Keratinocyte (primary cell): Measurements from ENCODE around the gene UTP3. TPM values are rescaled to one million over a fixed set of nuclear protein-coding genes. Genes with fewer than 3 reads are reported as not detected.

Experiments
- DNase-seq: peaks from one replicate; pipeline ENCODE4 v3.0.0-alpha.2; 2011; ENCODE audit warnings: low read depth, missing footprints, low spot score
- FAIRE-seq: peaks from 2 replicates; lab custom pipeline; 2011; peaks lifted over from hg19 to GRCh38; lab: Jason Lieb, UNC
- H2AFZ ChIP-seq: 2 replicates; pipeline ENCODE4 v1.6.0; 2012; ENCODE audit warnings: low read length, control low read depth, inconsistent platforms; ENCODE audit not compliant: control insufficient read depth
- H3K27ac ChIP-seq: 2 replicates; pipeline ENCODE4 v1.5.1; 2011; ENCODE audit warnings: low read length; ENCODE audit not compliant: control insufficient read depth, insufficient read depth
- H3K27me3 ChIP-seq: 3 replicates; pipeline ENCODE4 v1.6.0; 2011; ENCODE audit warnings: low read length; ENCODE audit not compliant: control insufficient read depth, insufficient read depth; ENCODE audit errors: extremely low read depth
- H3K36me3 ChIP-seq, 2 experiments: 2 replicates in 1 of 2; 3 replicates in 1 of 2; pipeline ENCODE4 v1.5.1; 2011; ENCODE audit warnings: low read length in 2 of 2, mild to moderate bottlenecking in 1 of 2; ENCODE audit not compliant: control insufficient read depth in 2 of 2, insufficient read depth in 2 of 2; ENCODE audit errors: extremely low read depth in 1 of 2
- H3K4me1 ChIP-seq: 3 replicates; pipeline ENCODE4 v1.5.1; 2011; ENCODE audit warnings: low read length; ENCODE audit not compliant: control insufficient read depth, insufficient read depth; ENCODE audit errors: extremely low read depth
- H3K4me2 ChIP-seq: 3 replicates; pipeline ENCODE4 v1.6.0; 2011; ENCODE audit warnings: low read depth, low read length; ENCODE audit not compliant: control insufficient read depth, insufficient read depth; ENCODE audit errors: extremely low read depth
- H3K4me3 ChIP-seq, 3 experiments: fragments of 200-600 bp in 1 of 3; sonication (generic) in 1 of 3; 2 replicates in 2 of 3; 3 replicates in 1 of 3; pipeline ENCODE4 v1.5.1; 2011 to 2016; ENCODE audit warnings: low read length in 3 of 3, mild to moderate bottlenecking in 3 of 3, control low read depth in 2 of 3, inconsistent platforms in 1 of 3, low read depth in 1 of 3, mixed read lengths in 1 of 3, mixed run types in 1 of 3, moderate library complexity in 1 of 3; ENCODE audit not compliant: control insufficient read depth in 2 of 3, insufficient read depth in 2 of 3; ENCODE audit errors: extremely low read depth in 1 of 3
- H3K79me2 ChIP-seq: 2 replicates; pipeline ENCODE4 v1.6.0; 2012; ENCODE audit warnings: low read length; ENCODE audit not compliant: control insufficient read depth, insufficient read depth
- H3K9ac ChIP-seq: 3 replicates; pipeline ENCODE4 v1.6.0; 2011; ENCODE audit warnings: low read length; ENCODE audit not compliant: control insufficient read depth, insufficient read depth; ENCODE audit errors: extremely low read depth
- H3K9me1 ChIP-seq: 3 replicates; pipeline ENCODE4 v1.6.0; 2011; ENCODE audit warnings: low read length; ENCODE audit not compliant: control insufficient read depth, insufficient read depth; ENCODE audit errors: extremely low read depth
- H3K9me3 ChIP-seq: 2 replicates; pipeline ENCODE4 v1.5.1; 2012; ENCODE audit warnings: low read depth, low read length; ENCODE audit not compliant: control insufficient read depth
- H4K20me1 ChIP-seq: 3 replicates; pipeline ENCODE4 v1.6.0; 2011; ENCODE audit warnings: low read length; ENCODE audit not compliant: control insufficient read depth, insufficient read depth; ENCODE audit errors: extremely low read depth
- CTCF ChIP-seq, 3 experiments: IDR thresholded peaks in 1 of 3; conservative IDR thresholded peaks in 1 of 3; optimal IDR thresholded peaks in 1 of 3; 2 replicates in 2 of 3; 3 replicates in 1 of 3; pipeline versions ENCODE3 to v1.5.1; 2011; ENCODE audit warnings: low read length in 3 of 3, mild to moderate bottlenecking in 3 of 3, moderate library complexity in 2 of 3, control low read depth in 1 of 3, inconsistent platforms in 1 of 3; ENCODE audit not compliant: insufficient read depth in 2 of 3; ENCODE audit errors: extremely low read depth in 1 of 3
- EZH2 ChIP-seq: IDR thresholded peaks from one replicate; pipeline ENCODE4 v1.6.1; 2012; ENCODE audit warnings: inconsistent platforms, mild to moderate bottlenecking, low read length, moderate library complexity
- dilution Hi-C: fragments of 300-500 bp; cut with MboI; formaldehyde crosslinking; loops from one replicate; pipeline ENCODE4 v1.7.0; 2020; ENCODE audit warnings: low sequenced_read_pairs; ENCODE audit not compliant: extremely low pct_ligation_motif_present
- polyA plus RNA-seq, 5 experiments: library from polyadenylated mRNA; depleted of rRNA in 3 of 5; stranded (reverse) in 3 of 5; stranded (forward) in 1 of 5; unstranded in 1 of 5; fragments of >200 nt; gene quantifications; 1 replicate in 1 of 5; 2 replicates in 3 of 5; 3 replicates in 1 of 5; pipeline versions ENCODE4 v1.2.1 to v1.2.3, GENCODE V29; 2011 to 2012; ENCODE audit warnings: missing spikeins in 2 of 5, low read depth in 1 of 5, low replicate concordance in 1 of 5

UTP3 gene
- polyA plus RNA-seq, 1 donor (not counting 4 experiments of a cell fraction or from before 2014, with no cell fraction given) = 27.7 TPM

GRCh38 chr4:70678383-70678999 is 9.8 kb upstream of the UTP3 start:
- DNase-seq (no peak), FAIRE-seq (no peak)
- TF ChIP-seq EZH2 (no peak), CTCF (optimal IDR thresholded peaks at IDR 0.05 in 1 of 3, IDR thresholded peaks at IDR 0.05 in 1 of 3, conservative IDR thresholded peaks at IDR 0.05 in 1 of 3; ENCODE audit: extremely low read depth in 1 of 3, insufficient read depth in 2 of 3, low read length in 3 of 3) (no peak)
- H3K9me1 ChIP-seq = no peaks in the 10 kb centered on the region
- no peaks in the 10 kb centered on the region for H3K36me3 ChIP-seq
- H3K27ac ChIP-seq = no peak overlapping the region
- H3K9ac ChIP-seq = no peak overlapping the region
- no peak overlapping the region for H3K4me3 ChIP-seq
- no peaks in the 10 kb centered on the region for H4K20me1 ChIP-seq
- no peaks in the 10 kb centered on the region for H3K9me3 ChIP-seq
- H3K4me1 ChIP-seq = no peaks in the 10 kb centered on the region
- H3K79me2 ChIP-seq = no peaks in the 10 kb centered on the region
- no peak overlapping the region for H3K4me2 ChIP-seq
- no peaks in the 10 kb centered on the region for H3K27me3 ChIP-seq
- H2AFZ ChIP-seq = no peak overlapping the region
- dilution Hi-C loops = no loop called here

- Histone ChIP-seq H4K20me1 (no peaks in the 10 kb centered on the region), H3K79me2 (no peaks in the 10 kb centered on the region), H3K4me3 (no peak overlapping the region), H3K27me3 (no peaks in the 10 kb centered on the region), H3K27ac (no peak overlapping the region), H3K9me1 (no peaks in the 10 kb centered on the region), H3K9ac (no peak overlapping the region), H3K4me2 (no peak overlapping the region), H3K36me3 (no peaks in the 10 kb centered on the region), H3K4me1 (no peaks in the 10 kb centered on the region), H2AFZ (no peak overlapping the region), H3K9me3 (no peaks in the 10 kb centered on the region)
- TF ChIP-seq EZH2 = no peak
- no peak for TF ChIP-seq CTCF (optimal IDR thresholded peaks at IDR 0.05 in 1 of 3, IDR thresholded peaks at IDR 0.05 in 1 of 3, conservative IDR thresholded peaks at IDR 0.05 in 1 of 3; ENCODE audit: extremely low read depth in 1 of 3, insufficient read depth in 2 of 3, low read length in 3 of 3)
- dilution Hi-C loops = no loop called here
- DNase-seq (no peak), FAIRE-seq (no peak)
Measured at GRCh38 chr4:70680934-70681333, 7.4 kb upstream of the UTP3 start.
